AG08396 (cell line): ENCODE results near the gene PRICKLE2.
A peak's percentile ranks its signal among the peaks of the same experiment; 100 is the strongest.

Experiments used
- DNase-seq: peaks from one replicate; pipeline ENCODE4 v3.0.0; 2012; ENCODE audit warnings: low spot score, mixed read lengths

Gene PRICKLE2

GRCh38 chr3:64155328-64155727 lies 69.9 kb downstream of the PRICKLE2 start:
- no peak for DNase-seq

GRCh38 chr3:64152676-64153466 lies 72.4 kb downstream of the PRICKLE2 start:
- no peak for DNase-seq

- peak; percentile 49 for DNase-seq
These were observed 73.2 kb downstream of the PRICKLE2 start for GRCh38 chr3:64152086-64152485.

DNA sequence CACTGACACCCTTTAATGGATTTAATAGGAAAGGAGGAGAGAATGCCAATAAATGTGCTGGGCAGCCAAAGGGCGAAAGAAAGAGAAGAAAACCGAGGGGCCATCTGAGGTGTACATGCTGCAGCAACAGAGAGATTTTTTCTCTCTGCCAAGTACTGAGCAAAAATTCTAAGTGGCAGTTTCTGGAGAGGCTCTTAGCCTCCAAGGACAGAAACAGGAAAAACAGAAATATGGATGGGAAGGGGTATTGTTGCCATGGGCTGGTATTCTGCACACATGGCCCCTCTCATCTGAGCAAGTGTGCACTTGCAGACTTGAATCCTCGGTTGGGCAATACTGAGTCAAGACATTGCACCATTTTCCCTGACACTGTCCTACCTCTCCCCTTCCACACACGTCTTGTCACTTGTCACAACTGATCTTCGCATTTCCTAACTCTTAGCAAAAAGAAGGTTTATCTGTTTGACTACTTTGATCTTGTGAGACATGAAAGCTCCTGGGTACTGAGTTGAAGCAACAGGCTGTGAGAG lies 73.9 kb downstream of the PRICKLE2 start:
- no peak for DNase-seq

GRCh38 chr3:64150623-64151207 lies 74.6 kb downstream of the PRICKLE2 start:
- DNase-seq: peak; percentile 80

- DNase-seq: no peak
These were observed 75.4 kb downstream of the PRICKLE2 start for GRCh38 chr3:64149886-64150285.

- DNase-seq: no peak
These were observed 76.2 kb downstream of the PRICKLE2 start for GRCh38 chr3:64148955-64149653.

GRCh38 chr3:64147211-64147610 lies 78.1 kb downstream of the PRICKLE2 start:
- no peak for DNase-seq

DNA sequence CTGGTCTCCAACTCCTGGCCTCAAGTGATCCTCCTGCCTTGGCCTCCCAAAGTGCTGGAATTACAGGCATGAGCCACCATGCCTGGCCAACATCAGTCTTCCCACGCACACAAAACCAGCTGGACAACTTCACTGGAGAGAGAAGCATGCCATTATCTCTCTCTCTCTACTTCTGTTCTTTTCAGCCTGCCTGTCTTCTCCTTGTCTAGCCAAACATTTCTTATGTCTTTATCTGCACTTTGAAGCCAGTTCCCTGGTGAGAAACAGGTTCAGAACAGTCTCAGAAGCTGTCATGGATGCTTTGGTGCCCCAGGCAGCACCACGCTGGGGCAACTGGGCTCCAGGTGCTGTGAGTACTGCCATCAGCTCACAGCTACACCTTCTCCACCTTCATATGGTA lies 79.8 kb downstream of the PRICKLE2 start:
- DNase-seq: no peak

- DNase-seq: no peak
These were observed 80.9 kb downstream of the PRICKLE2 start for GRCh38 chr3:64144241-64144900.

- peak; percentile 29 for DNase-seq
These were observed 81.7 kb downstream of the PRICKLE2 start for GRCh38 chr3:64143409-64144130.

DNA sequence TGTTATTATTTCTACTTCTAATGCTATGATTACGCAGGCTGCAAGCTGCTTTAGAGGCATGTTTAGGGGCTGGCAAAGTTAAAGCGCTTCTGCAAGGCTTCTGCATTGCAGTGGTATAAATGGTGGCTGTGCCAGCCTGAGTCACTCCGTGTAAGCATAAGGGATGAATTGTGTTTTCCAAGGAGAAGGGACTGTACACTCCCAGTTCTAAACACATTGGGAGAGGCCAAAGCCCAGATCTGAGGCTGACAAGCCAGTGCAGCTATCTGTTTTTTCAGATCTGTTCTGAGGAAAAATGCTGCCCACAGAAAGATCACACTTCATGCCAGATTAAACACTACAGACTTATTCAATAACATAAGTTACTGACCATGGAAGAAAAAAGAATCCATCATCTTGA lies 83.8 kb downstream of the PRICKLE2 start:
- DNase-seq: no peak

- no peak for DNase-seq
These were observed 84.6 kb downstream of the PRICKLE2 start for GRCh38 chr3:64140651-64141050.

GRCh38 chr3:64138656-64139375 lies 86.5 kb downstream of the PRICKLE2 start:
- DNase-seq: no peak

DNA sequence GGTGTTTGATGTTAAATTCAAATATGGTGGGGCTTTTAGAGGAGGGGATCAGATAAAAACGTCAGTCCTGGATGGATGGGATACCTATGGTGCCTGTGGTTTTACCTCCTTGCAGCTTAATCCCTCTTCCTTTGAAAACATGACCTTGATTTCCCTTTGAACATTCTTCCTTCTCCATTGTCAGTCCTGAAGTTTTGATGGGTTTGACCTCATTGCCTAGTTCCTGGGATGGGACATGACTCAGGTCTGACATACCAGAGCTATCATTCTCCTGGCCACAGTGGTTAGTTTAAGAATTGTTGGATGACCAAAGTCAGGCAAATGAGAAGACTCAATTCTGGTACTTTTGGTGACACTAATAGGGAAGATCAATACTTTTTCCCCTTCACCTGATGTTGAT lies 87.2 kb downstream of the PRICKLE2 start:
- DNase-seq: no peak

- no peak for DNase-seq
These were observed 90.4 kb downstream of the PRICKLE2 start for GRCh38 chr3:64134882-64135281.

GRCh38 chr3:64133987-64134386 lies 91.3 kb downstream of the PRICKLE2 start:
- no peak for DNase-seq

- no peak for DNase-seq
These were observed 92.0 kb downstream of the PRICKLE2 start for GRCh38 chr3:64133272-64133671.

- no peak for DNase-seq
These were observed 93.4 kb downstream of the PRICKLE2 start for GRCh38 chr3:64131725-64132469.

DNA sequence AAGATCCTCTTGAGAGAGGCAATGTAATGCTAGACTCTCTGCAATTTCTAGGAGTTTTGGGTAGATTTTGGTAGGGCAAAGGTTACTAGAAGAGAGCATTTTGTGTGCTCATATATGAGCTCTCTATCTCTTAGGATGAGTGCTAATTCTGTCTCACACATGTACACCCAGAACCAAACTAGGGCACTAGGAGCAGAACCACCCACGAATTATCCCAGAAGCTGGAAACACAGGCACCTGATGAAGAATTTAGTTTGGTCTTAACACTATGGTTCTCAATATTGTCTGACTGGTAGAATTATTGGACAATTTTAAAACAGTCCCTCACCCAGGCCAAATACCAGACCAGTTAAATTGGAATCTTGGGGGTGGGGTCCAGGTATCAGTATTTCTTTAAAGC lies 94.8 kb downstream of the PRICKLE2 start:
- DNase-seq: no peak
